GM18508 (cell line): ENCODE measurements around the gene RHCE.
"Not testable (repeated sequence)": the region's sequence is repeated elsewhere in the genome, so short reads cannot be mapped to it uniquely, and the experiment has no call there.

Experiments used
- ATAC-seq: cut with Tn5 transposase; IDR thresholded peaks from one replicate; pipeline ENCODE4 v1.9.1; 2021; ENCODE audit warnings: moderate number of reproducible peaks; ENCODE audit not compliant: insufficient read depth, unreplicated experiment

RHCE gene

DNA sequence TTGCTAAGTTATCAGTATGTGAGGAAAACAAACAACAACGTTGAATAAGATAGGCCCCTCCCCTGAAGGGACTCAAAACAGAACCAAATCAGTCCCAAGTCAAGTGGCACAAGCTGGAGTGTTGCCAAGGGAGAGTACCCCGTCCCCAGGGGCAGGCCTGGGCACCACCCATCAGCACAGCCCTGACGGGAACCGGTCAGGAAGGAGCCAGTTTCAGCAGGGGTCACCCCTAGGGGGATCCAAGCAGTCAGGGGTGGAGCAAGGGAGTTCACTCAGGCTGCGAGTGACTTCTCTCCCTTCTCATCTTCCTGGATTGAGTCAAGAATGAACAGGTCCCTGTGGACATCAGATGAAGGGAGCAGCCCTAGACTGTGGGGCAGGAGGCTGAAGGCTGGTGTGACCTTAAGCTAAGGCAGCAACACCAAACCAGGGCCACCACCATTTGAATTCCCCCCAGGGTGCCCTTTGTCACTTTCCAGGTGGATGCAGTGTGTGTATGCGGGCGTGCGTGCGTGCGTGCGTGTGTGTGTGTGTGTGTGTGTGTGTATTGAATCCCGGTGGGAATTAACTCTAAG lies 14.8 kb downstream of the RHCE start:
- not testable (repeated sequence) for ATAC-seq

DNA sequence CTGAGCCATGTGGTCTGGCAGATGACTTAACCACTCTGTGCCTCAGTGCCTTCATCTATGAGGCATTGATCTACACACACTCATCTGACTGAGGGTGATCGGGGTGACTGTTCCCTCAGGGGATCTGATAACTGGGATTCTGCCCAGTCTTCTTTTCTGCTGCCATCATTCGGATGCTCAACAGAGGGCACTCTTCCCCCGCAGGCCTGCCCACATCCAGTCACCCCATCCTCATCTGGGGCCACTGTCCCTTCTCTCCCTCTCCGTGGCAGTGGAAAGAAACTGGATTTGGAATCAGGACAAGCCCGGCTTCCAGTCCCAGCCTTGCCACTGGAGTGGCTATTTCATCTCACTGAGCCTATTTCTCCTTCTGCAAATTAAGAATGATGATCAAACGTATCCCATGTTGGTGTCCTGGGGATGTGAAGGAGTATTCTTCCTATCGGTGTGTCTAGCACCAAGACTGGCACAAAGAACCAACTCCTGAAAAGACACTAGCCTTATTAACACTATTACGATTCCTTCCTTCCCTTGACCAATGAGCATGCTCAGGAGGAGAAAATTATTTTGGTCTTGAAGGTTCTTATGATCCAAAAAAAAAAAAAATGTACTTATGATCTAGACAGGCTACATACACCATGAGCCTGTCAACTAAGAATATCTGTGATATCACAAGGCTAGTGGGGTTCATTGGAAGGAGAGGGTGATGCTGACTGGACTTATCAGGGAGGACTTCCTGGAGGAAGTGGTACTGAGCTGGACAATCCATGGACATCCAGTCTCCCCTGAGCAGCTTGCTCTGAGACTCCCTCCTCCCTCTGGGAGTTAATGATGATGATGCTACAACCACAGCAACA lies 17.4 kb downstream of the RHCE start:
- not testable (repeated sequence) for ATAC-seq

DNA sequence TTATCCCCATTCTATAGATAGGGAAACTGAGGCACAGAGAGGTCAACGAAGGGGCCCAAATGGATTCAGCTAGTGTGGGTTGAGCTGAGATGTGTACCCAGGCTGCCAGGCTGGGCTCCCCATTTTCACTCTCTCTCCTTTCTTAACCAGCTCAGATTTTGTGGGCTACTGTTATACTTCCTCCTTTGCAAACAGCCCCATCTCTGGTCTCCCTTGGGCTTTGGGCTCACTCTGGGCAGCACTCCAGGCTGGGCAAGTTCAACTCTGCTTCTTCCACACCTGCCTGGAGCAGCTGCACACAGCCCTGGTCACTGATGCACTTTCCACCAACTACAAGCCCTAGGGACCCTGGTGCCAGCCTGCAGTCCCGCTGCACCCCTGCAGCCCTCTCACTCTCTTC lies 22.5 kb downstream of the RHCE start:
- ATAC-seq = not testable (repeated sequence)

DNA sequence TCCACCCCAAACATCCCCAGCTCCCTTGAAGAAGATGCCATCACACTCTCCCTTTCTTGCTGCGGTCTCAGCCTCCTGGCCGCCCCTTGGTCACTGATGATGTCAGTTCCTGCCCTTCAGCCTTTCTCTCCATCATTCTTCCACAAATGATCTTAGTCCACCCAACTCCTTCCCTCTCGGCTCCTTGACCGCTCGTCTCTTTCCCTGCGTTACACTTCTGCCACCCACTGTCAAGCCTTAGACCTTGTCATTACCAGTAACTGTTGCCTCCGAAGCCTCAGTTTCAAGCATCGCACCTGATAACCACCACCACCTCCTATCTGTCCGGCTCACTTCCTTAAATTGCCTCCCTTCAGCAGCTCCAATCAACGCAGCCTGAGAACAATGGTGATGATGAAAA lies 23.1 kb downstream of the RHCE start:
- ATAC-seq = not testable (repeated sequence)

DNA sequence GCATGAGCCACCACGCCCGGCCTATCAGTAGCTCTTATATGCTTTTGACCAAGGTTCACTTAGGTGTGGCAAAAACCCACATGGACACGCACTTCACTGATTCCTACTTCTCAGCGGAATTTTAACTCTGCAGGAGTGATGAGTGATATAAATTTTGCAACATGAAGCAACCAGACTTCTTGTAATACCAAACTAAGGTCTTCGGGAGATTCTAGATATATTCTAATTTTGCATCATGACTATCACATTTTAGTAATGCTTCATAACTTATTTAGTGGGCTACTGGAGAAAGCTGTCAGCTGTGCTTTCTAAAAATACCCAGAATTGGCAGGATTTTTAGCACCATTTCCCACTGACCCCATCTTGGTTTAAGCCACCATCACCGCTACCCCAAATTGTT lies 27.8 kb downstream of the RHCE start:
- ATAC-seq = no peak

DNA sequence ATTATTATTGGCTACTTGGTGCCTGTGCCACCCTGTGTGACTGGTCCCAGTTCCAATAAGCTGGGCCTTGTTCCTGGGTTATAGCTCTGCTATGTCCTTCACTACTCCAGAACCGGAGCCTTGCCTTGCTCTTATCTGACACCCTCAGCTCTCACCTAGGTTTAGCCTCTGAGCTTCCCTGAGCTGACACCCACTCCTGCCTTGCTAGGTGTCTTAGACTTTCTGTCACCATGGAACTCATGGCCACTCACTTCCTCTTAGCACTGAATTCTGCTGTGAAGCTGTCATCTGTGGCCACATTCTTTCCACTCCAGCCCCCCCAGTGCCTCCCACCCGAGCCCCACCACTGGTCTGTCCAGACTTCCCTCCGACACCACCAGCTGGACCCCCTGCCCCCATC lies 30.9 kb downstream of the RHCE start:
- ATAC-seq = not testable (repeated sequence)

DNA sequence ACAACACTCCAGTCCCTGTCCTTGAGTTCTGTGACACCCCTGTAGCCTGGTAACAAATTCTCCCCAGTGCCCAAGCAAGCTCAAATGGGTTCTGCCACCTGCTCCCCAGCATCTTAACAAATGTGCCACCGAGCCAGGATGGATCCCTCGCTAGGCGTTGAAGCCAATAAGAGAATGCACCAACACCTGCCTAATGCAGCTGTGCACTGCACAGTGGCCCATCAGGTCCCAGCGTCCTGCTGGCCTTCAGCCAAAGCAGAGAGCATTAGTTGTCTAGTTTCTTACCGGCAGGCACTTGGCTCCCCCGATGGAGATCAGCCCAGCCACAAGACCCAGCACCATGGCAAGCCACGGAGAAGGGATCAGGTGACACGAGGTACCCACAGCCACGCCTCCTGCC lies 31.9 kb downstream of the RHCE start:
- not testable (repeated sequence) for ATAC-seq

DNA sequence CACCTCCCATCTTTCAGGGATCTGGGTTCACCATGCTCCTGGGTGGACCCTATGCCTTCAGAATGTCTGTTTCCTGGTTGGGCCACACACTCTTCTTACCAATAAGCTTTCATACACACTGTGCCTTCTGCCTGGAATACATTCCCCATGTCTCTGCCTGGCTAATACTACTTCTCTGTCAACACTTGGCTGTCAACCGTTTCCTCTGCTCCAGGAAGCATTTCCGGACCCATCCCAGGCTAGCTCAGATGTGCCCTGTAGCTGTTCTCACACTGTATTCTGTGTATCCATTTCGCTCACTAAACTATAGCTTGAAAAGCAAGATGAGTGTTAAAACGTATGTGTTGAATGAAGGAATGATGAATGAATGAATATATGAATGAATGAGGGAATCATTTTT lies 33.5 kb downstream of the RHCE start:
- ATAC-seq = not testable (repeated sequence)

DNA sequence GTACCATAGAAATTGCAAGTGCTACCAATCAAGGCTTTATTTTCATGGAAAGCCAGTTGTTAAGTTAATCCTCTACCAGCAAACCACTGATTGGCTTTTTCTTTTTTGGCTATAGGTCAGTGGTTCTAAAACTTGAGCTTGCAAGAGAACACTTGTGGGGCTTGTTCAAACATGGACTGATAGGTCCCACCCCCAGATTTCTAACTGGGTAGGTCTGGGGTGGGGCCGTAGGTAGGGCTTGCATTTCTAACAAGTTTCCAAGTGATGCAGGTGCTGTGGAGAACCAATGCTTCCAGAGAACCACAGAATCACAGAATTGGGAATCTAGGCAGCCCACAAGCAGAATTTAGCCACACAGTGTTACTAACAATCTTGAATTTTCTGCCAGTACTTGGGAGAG lies 36.8 kb downstream of the RHCE start:
- not testable (repeated sequence) for ATAC-seq

DNA sequence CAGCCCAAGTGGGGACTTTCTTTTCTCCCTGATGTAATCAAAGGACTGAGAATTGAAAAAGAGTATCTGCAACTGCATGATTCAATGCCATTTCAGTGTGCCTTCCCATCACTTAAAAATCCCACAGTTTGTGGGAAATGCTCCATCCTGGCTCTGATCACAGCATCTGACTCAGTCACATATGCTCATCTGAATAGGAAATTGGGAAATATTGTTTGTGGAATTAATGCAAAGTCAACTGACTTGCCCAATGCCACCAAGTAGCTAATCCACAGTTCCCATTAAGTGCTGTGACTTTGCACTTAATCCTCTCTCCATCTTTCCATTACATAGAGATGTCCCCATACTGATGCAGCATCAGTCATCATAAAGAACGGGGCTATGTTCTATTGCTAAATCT lies 37.5 kb downstream of the RHCE start:
- ATAC-seq = not testable (repeated sequence)

DNA sequence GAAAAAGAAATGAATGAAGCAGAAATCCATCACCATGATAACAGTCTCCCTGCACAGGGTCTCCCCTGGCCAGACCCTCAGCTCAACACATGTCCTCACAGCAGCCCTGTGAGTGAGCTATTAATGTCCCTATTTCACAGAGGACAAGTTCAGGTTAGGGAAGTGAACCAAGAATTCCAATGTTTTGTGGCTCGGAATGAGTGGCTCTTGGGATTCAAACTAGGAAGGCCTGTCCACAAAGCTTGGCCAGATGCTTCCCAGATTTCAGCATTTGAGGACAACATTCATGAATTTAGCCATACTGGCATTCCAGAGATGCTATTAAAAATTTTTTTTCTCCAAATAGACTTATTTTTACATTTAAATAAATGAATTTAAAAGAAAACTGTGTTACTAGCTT lies 38.1 kb downstream of the RHCE start:
- not testable (repeated sequence) for ATAC-seq

DNA sequence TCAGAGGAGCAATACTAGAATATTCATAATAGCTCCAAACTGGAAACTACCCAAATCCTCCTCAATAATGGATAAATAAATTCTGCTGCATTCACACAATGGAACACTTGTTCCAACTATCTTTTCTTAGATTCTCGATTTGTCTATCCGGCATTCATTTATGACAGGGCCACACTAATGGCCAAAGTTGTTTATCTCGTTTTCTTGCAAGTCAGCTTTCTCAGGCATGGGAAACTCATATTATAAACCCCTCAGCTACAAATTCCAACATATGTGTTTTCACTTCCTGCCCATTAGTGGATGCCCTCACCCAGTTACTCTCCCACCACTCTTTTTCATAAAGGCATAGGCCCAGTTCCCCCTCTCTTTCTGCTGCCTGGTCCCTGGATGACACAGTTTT lies 42.3 kb downstream of the RHCE start:
- ATAC-seq = not testable (repeated sequence)

DNA sequence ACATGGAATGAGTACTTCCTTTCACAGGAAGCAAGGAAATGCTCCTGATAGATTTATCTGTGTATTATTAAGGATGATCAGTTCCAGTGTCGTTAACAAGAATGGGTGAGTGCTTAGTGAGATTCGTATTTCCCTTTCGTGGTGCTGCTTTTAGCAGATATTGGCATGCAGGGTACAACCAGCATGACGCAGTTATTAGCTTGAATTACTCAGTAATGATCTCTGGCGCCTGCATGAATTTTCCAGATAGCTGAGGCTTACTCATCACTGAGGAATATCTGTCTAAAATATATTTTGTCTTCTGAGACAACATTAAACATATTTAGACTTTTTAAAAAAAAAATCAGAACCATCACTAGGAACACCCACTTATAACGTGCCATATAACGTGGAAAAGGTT lies 48.9 kb downstream of the RHCE start:
- ATAC-seq = not testable (repeated sequence)

DNA sequence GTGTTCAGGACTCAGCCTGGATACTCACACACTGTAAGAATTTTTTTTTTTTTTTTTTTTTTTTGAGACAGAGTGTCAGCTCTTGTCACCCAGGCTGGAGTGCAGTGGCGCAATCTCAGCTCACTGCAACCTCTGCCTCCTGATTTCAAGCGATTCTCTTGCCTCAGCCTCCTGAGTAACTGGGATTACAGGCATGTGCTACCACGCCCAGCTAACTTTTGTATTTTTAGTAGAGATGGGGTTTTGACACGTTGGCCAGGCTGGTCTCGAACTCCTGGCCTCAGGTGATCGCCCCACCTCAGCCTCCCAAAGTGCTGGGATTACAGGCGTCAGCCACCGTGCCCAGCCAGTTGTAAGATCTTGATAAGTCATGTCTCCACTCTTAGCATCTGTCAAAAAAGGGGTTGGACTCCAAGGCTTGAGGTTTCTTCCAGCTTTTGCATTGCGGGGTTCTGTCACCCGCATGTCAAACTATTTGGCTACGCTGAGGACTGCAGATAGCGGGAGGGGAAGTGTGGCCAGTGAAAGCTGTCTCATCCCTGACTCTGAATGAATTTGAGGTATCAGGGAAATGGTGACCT lies 50.8 kb downstream of the RHCE start:
- not testable (repeated sequence) for ATAC-seq

DNA sequence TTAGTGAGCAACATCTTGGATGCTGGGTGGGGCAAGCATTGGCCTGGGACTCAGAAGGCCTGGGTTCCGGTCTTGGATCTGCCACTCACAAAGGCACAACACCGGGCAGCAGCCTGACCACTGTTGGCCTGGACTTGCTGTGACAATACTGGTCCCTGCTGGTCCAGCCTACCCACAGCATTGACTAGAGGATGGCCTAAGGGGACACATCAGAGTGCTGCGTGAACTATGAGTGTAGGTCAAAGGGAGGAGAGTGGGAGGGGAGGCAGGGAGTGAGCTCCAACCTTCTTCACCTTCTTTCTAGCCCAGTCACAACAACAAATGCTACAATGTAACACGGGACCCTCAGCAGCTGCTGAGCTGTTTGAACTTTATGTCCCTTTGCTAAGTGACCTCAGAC lies 51.4 kb downstream of the RHCE start:
- ATAC-seq = no peak

DNA sequence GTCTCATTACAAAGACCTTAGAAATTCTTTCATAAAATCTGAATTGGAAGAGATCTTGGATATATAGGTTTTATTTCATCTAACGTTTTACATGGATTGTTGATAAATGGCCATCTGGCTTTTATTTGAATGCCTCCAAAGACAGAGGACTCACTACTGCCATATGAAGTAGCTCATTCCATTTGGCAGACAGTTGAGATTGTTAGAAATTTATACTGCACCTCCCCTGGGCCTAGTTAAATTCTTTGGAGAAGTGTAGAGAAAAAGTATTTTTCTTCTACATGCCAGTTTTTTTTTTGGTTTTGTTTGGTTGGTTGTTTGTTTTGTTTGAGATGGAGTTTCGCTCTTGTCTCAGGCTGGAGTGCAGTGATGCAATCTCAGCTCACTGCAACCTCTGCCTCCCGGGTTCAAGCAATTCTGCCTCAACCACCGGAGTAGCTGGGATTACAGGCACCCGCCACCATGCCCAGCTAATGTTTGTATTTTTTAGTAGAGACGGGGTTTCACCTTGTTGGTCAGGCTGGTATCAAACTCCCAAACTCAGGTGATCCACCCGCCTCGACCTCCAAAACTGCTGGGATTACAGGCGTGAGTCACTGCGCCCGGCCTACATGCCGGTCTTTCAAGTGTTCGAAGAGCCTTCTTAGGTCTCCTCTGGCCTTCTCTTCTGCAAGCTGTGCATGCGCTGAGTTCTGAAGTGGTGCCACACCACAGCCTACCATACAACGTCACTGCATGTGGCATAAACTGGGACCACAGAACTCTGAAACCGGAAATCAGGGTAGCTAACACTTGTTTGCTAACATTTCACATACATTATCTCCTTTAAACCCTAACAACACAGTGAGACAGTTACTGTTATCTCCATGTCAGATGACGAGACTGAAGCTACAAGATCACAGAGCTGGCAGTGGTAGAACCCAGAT lies 57.7 kb downstream of the RHCE start:
- ATAC-seq = not testable (repeated sequence)

DNA sequence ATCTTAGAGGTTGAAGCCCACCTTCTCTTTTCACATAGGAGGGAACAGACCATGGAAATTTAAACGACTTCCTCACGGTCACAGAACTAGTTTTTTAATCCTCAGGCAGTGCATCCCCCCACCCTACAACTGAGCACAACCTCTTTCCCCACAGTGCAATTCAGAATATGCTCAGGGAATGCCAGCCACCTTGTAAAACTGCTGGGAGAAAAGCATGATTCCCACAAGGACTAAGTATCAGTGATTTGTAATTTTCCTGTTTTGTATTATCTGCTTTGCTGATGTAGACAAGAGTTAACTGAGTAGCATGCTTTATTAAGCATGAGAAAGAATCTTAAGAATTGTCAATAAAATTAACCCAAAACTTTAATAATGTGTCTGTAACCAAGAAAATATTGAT lies 58.7 kb downstream of the RHCE start:
- ATAC-seq = no peak

DNA sequence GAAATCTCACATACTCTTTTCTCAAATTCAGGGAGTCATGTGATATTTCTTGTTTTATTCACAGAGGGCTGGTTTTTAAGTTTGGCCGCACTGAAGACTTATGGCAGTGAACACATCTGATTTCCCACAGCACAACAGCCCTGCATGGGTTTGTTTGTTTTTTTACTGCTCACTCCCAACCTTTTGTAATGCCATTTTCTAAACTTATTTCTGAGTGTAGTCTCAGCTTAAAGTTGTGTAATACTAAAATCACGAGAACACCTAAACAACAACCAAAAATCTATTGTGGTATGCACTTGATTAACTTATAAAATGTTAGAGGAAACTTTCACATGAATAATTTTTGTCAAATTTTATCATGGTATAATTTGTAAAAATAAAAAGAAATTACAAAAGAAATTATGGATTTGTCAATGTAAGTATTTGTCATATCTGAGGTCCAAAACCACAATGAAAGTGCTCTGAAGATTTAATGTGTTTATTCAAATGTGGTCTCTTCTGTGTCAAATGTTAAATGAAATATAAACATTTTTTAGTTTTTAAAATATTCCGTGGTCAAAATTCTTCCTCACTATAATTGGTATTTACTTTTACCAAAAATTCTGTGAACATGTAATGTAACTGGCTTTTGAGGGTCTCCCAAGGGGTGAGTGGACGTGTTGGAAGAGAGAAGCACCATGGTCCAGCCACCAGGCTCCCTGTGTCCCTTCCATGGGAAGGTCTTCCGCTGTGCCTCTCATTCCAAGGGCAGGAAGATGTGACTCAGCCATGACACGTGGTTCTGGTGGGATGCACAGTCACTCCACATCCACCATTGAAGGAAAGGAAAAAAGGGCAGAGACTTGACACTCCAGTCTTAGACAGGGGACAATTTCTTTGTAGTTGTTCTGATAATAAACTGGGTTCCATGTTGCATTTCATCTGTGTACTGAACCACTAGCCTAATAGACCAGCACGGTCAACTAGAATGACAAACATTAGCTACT lies 59.7 kb downstream of the RHCE start:
- no peak for ATAC-seq

DNA sequence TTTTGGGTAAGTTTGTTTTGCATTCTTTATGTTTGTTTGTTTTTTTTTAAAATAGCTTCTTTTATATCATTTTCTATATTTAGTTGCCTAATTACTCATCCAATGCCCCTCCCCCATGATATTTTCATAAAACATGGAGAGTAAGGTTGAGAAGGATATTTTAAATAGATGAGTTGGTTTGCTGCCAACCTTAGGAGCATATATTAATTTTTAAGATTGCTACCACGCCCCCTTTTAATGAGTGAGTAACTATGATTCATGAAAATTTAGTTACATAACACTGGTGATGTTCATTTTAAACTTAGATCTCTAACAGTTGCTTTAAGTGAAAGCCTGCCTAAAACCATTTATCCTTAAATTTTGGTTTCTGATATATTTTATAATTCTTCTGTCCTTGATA lies 63.8 kb downstream of the RHCE start:
- ATAC-seq = no peak
